ENCODE results near the gene UTY.

Gene UTY

DNA sequence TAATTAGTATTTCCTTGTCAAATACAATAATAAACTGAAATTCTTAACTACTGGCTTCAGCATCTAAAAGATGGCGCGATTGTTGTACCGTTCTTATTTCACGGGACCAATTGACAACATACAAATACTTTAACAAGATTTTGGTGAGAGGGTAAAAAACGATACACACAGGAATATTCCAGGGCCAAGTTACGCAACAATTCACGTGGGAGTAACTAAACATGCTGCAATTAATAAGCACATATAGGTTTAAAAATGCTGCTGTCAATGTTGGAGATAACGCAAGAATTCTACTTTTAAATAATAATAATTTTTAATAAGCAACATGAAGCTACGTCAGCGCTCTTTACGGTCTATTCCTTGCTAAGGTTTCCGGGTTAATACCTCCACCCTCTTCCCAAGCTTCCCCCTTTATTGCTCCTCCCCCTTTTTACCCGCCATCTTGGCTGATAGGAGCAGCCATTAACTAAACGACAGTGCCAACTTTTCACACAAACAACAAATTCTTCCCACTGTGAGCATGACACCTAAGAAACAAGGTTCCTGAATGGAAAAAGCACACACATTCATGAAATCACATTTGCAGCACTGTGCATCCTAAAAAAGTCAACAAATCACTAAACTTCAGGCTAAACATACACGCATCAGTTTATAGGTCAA, 1.6 kb downstream of the UTY start:
- TF ChIP-seq, protein P1, sequence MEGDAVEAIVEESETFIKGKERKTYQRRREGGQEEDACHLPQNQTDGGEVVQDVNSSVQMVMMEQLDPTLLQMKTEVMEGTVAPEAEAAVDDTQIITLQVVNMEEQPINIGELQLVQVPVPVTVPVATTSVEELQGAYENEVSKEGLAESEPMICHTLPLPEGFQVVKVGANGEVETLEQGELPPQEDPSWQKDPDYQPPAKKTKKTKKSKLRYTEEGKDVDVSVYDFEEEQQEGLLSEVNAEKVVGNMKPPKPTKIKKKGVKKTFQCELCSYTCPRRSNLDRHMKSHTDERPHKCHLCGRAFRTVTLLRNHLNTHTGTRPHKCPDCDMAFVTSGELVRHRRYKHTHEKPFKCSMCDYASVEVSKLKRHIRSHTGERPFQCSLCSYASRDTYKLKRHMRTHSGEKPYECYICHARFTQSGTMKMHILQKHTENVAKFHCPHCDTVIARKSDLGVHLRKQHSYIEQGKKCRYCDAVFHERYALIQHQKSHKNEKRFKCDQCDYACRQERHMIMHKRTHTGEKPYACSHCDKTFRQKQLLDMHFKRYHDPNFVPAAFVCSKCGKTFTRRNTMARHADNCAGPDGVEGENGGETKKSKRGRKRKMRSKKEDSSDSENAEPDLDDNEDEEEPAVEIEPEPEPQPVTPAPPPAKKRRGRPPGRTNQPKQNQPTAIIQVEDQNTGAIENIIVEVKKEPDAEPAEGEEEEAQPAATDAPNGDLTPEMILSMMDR (IDR thresholded peaks at IDR 0.05): no peak

DNA sequence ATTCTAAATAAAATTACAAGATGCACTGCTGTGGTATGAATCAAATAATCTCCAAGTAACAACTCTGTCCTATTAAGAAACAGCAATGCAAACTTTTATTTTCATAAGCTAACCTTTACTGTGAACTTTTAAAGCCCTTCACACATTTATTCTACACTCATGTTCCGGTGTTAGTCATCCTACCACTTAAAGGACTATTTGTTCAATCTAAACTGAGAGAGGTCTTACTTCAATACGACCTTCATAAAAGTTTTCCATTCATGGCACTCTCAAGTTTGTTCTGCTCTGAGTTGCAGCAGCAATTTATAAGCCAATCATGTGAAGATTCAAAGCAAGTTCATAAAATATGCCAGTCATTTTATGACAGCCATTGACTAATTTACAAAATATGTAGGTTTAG, 4.8 kb downstream of the UTY start:
- TF ChIP-seq, protein P1 (IDR thresholded peaks at IDR 0.05): no peak

DNA sequence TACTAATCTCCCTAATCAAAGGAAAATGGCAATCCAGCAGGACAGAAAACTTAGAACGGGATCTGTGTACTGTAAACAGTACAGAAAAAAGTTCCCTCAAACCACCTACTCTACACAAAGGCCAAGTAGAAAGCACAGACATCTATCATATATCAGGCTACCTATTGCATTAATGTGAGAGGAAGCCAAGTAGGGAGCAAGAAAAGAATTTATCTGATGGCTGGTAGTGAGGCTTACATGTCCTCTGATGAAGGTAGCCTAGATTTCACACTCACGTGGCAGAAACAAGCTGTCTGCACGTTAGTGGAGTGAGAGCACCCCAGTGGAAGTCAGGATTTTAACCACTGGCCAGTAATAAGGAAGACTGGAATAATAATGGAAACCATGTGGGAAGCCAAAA, 28.3 kb downstream of the UTY start:
- TF ChIP-seq, protein P1 (IDR thresholded peaks at IDR 0.05): no peak

DNA sequence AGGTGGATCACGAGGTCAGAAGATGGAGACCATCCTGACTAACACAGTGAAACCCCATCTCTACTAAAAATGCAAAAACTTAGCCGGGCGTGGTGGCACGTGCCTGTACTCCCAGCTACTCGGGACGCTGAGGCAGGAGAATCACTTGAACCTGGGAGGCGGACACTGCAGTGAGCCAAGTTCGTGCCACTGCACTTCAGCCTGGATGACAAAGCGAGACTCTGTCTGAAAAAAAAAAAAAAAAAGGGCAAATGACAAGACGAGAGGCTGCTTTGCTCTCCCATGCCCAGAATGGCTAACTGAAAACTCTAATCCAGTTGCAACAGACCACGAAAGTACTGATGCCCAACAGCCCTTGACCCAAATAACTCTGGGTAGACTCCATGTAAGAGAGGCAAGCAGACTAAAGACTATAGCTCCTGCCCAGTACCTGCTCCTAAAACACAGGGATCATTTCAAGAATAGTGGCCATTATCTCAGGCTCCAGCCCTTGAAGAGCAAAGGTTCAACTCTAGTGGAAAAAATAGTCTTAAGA, 29.2 kb downstream of the UTY start:
- TF ChIP-seq, protein P1 (IDR thresholded peaks at IDR 0.05): no peak

DNA sequence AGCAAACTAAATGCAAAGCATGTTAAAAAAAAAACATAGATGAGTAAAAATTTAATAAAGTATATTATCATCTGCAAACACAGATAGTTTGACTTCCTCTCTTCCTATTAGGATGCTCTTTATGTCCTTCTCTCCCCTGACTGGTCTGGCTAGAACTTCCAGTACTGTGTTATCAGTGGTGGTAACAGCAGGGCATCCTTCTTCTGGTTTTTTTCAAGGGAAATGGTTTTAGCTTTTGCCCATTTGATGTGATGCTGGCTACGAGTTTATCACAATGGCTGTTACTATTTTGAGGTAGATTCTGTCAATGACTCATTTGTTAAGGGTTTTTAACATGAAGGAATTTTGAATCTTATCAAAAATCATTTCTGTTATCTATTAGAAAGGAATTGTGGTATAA, 34.3 kb downstream of the UTY start:
- TF ChIP-seq, protein P1 (IDR thresholded peaks at IDR 0.05): no peak

DNA sequence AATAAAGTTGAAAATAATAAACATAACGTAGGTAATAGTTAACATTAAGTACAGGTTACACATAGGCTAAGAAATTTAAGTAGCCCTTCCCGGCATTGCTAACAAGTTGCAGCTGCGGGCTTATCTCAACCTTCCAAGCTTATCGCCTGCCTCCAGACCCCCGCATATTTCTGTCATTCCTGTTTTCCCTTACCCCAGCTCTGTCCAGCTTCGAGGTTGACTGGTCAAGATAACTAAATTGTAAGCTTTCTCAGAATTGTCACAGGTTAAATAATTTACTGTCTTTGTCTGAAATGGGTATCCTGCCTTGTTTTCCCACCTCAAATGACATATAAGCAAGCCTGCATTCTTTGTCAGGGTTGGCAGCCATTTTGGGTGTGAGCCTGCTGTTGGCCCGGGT, 36.7 kb downstream of the UTY start:
- TF ChIP-seq, protein P1 (IDR thresholded peaks at IDR 0.05): no peak

DNA sequence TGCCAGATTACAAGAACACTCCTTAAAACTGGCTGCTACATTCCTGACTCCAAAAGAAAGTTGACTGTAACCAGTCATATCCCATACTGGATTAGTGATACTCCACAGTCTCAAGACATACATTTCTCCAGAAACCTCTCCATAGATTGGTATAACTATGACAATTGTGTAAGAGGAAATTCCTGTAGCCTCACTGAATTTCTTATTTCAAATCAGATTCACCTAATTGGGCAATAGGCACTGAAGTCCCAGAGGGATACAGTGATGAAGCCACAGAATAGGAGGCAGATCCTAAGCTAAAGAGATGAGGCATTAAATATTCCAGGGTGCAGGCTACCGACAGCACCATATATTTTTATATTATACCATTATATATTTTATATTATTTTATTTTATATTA, 39.0 kb downstream of the UTY start:
- TF ChIP-seq, protein P1 (IDR thresholded peaks at IDR 0.05): no peak

All from LNCAP (cell line).